Embryonic facial prominence (tissue), 1 donor: ENCODE results near the gene MAP3K14.

Source experiments
- DNase-seq: peaks from one replicate; pipeline ENCODE4 v3.0.0-alpha.2; 2016; ENCODE audit errors: extremely low spot score

The MAP3K14 gene

GRCh38 chr17:45223539-45224528, 93.0 kb downstream of the MAP3K14 start:
- DNase-seq = no peak

- DNase-seq = no peak
Observed at GRCh38 chr17:45222996-45223538, 93.8 kb downstream of the MAP3K14 start.

- no peak for DNase-seq
Observed at GRCh38 chr17:45222289-45222995, 94.4 kb downstream of the MAP3K14 start.

GRCh38 chr17:45222014-45222288, 94.9 kb downstream of the MAP3K14 start:
- no peak for DNase-seq

- DNase-seq = no peak
Observed at GRCh38 chr17:45221081-45222013, 95.5 kb downstream of the MAP3K14 start, which contains the start of gene FMNL1. Gene FMNL1, plus strand, starts transcription at chr17:45221885. Its CDS starts 240 bp downstream, at chr17:45222125.

- DNase-seq = no peak
Observed at GRCh38 chr17:45220079-45220478, 96.7 kb downstream of the MAP3K14 start.

- DNase-seq = peak; percentile 88
Observed at GRCh38 chr17:45218895-45219661, 97.7 kb downstream of the MAP3K14 start.
